ENCODE results near the gene MTHFD2.

MTHFD2 gene

GRCh38 chr2:74264281-74264680 is 65.9 kb downstream of the MTHFD2 start:
- no peak for DNase-seq (ENCODE audit: low read depth in 2 of 2)

- peak in 1 of 2 donors; percentile 21 for DNase-seq (ENCODE audit: low read depth in 2 of 2)
These were observed 68.7 kb downstream of the MTHFD2 start for GRCh38 chr2:74267068-74267467.

All from stimulated activated CD4-positive, alpha-beta T cell treated with anti-CD3 and anti-CD28 coated beads, Interleukin-1b, Interleukin-23, amount 100 ng/mL, for 1 hour (primary cell).